Activated CD4-positive, alpha-beta memory T cell treated with anti-CD3 and anti-CD28 coated beads for 36 hours (primary cell): ENCODE results near the gene LRRC4C. TPM values are rescaled to one million over a fixed set of nuclear protein-coding genes. Genes with fewer than 3 reads are reported as not detected.

ENCODE experiments used
- CTCF ChIA-PET: fragments of 350-600 bp; sonication (Branson Sonifier 250); formaldehyde crosslinking; loops from one replicate; lab custom pipeline; 2021; ENCODE audit warnings: antibody characterized with exemption, inconsistent platforms; lab: Charles Lee
- POLR2A ChIA-PET: fragments of 350-600 bp; sonication (Branson Sonifier 250); formaldehyde crosslinking; loops from one replicate; lab custom pipeline; 2021; ENCODE audit warnings: antibody characterized with exemption; lab: Charles Lee
- DNase-seq: peaks from one replicate; pipeline ENCODE4 v3.0.0-alpha.2; 2020
- H3K27ac Mint-ChIP-seq: one replicate; pipeline ENCODE4 v1.8.0; 2021; ENCODE audit warnings: mixed read lengths
- H3K27me3 Mint-ChIP-seq: one replicate; pipeline ENCODE4 v1.8.0; 2021; ENCODE audit warnings: mixed read lengths
- H3K36me3 Mint-ChIP-seq: one replicate; pipeline ENCODE4 v1.8.0; 2021; ENCODE audit warnings: mixed read lengths
- H3K4me1 Mint-ChIP-seq: one replicate; pipeline ENCODE4 v1.8.0; 2021; ENCODE audit warnings: low read depth, mixed read lengths
- H3K4me3 Mint-ChIP-seq: one replicate; pipeline ENCODE4 v1.8.0; 2021; ENCODE audit warnings: mild to moderate bottlenecking, mixed read lengths
- H3K9me3 Mint-ChIP-seq: one replicate; pipeline ENCODE4 v1.8.0; 2021; ENCODE audit warnings: mixed read lengths
- intact Hi-C: fragments of 100-400 bp; cut with micrococcal nuclease; formaldehyde crosslinking; loops from one replicate; pipeline ENCODE4 v1.15.1; 2023
- total RNA-seq, 2 experiments: library from RNA; stranded (reverse); gene quantifications; one replicate each; pipeline ENCODE4 v1.2.3, GENCODE V29; 2021

LRRC4C gene
- not detected for total RNA-seq

GRCh38 chr11:41459465-41460401 lies at the start of gene LRRC4C:
Gene LRRC4C (minus strand): TSS chr11:41459652.
- no peak within 1 kb of the TSS for H3K27ac Mint-ChIP-seq
- H3K9me3 Mint-ChIP-seq = no peaks in the 10 kb centered on the region
- peaks cover 4% of the 10 kb centered on the region for H3K27me3 Mint-ChIP-seq
- no peak within 1 kb of the TSS for H3K4me3 Mint-ChIP-seq
- POLR2A ChIA-PET = no interaction called here
- no peaks in the 10 kb centered on the region for H3K36me3 Mint-ChIP-seq
- intact Hi-C loops = loop anchor here (5.0 to 10.0 kb wide), 2 partner anchors 1065 to 1823 kb away; no protein-coding TSS in a partner anchor
- CTCF ChIA-PET = interaction anchor here (0.6 to 2.0 kb wide), 2 partner anchors 75 to 1823 kb away, joined by 3 to 15 read pairs; no protein-coding TSS in a partner anchor
- DNase-seq = no peak
- peaks cover 5% of the 10 kb centered on the region for H3K4me1 Mint-ChIP-seq

- H3K27me3 Mint-ChIP-seq = no peaks in the 10 kb centered on the region
- H3K4me1 Mint-ChIP-seq = no peaks in the 10 kb centered on the region
- ChIA-PET POLR2A (no interaction called here), CTCF (no interaction called here)
- H3K36me3 Mint-ChIP-seq = no peaks in the 10 kb centered on the region
- DNase-seq = no peak
- no peak overlapping the region for H3K27ac Mint-ChIP-seq
- no peak overlapping the region for H3K4me3 Mint-ChIP-seq
- intact Hi-C loops = no loop called here
- H3K9me3 Mint-ChIP-seq = peaks cover 23% of the 10 kb centered on the region
Measured at GRCh38 chr11:41508121-41508520, 48.7 kb upstream of the LRRC4C start.

DNA sequence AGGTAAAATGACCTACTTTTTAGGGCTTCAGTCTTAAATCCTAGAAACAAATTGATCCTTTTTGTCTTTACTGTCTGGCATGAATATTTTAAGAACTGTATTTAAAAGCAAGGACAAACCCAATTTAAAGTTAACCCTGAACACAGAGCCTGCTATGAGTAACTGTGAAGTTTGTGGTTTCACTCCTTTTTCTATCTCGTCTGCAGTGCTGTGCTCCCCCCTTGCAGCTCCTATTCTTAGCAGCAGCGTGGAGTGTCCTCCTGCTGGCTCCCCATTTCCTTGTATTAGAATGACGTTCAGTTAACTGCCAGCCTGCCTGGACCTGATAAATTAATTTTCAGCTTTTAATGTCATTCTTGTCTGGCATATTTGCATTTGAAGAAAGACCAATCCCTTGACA lies 40.0 kb upstream of the LRRC4C start:
- Mint-ChIP-seq H3K9me3 (peaks cover 21% of the 10 kb centered on the region), H3K36me3 (no peaks in the 10 kb centered on the region), H3K4me3 (no peak overlapping the region), H3K27ac (no peak overlapping the region), H3K27me3 (no peaks in the 10 kb centered on the region), H3K4me1 (no peaks in the 10 kb centered on the region)
- no peak for DNase-seq
- POLR2A ChIA-PET = no interaction called here
- intact Hi-C loops = no loop called here
- CTCF ChIA-PET = no interaction called here

DNA sequence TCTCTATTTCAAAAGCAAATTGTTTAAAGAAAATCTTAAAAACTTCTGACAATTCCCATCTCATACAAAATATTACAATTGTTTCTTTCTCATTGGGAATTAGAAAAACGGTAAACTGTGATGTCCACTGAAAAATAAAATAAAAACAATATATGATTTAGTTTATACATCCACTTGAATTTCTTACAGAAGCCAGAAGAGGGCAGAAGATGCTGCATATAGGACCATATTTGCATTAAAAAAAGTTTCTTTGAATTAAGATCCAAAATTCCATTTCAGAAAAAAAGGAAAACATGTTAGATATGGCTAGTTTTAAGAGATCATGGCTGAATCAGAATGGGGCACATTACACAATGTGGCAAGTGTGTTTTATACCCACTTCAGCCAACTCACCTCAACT lies 39.3 kb upstream of the LRRC4C start:
- CTCF ChIA-PET = no interaction called here

GRCh38 chr11:41497974-41498373 lies 38.5 kb upstream of the LRRC4C start:
- Mint-ChIP-seq H3K27me3 (no peaks in the 10 kb centered on the region), H3K9me3 (peaks cover 18% of the 10 kb centered on the region), H3K27ac (no peak overlapping the region), H3K4me3 (no peak overlapping the region), H3K4me1 (no peaks in the 10 kb centered on the region), H3K36me3 (no peaks in the 10 kb centered on the region)
- ChIA-PET CTCF (no interaction called here), POLR2A (no interaction called here)
- intact Hi-C loops = no loop called here
- no peak for DNase-seq

More for the DNA sequence above, 39.3 kb upstream of the LRRC4C start:
- DNase-seq = no peak
- POLR2A ChIA-PET = no interaction called here
- Mint-ChIP-seq H3K4me3 (no peak overlapping the region), H3K9me3 (peaks cover 16% of the 10 kb centered on the region), H3K4me1 (no peaks in the 10 kb centered on the region), H3K27ac (no peak overlapping the region), H3K27me3 (no peaks in the 10 kb centered on the region), H3K36me3 (no peaks in the 10 kb centered on the region)
- intact Hi-C loops = no loop called here

DNA sequence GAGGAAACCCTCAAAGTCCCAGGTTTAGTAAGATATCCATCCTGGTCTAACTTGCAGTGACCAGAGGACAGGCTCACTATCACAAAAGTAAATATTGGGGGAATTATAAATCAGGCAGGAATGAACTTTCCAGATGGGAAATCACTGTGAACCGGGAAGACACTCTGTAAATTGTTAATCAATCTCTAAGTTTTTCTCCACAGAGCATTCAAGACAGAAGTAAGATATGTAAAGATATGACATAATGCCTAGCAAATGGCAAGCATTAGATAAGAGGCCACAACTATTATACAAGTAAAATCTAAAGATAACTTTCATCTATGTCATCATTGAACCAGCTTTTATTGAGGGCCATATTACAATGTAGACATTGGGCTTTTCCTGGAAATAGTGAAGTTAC lies 35.3 kb upstream of the LRRC4C start:
- Mint-ChIP-seq H3K4me1 (no peaks in the 10 kb centered on the region), H3K36me3 (no peaks in the 10 kb centered on the region), H3K27ac (no peak overlapping the region), H3K9me3 (peaks cover 12% of the 10 kb centered on the region), H3K4me3 (no peak overlapping the region), H3K27me3 (no peaks in the 10 kb centered on the region)
- ChIA-PET CTCF (no interaction called here), POLR2A (no interaction called here)
- no peak for DNase-seq
- intact Hi-C loops = no loop called here

GRCh38 chr11:41486424-41486823 lies 27.0 kb upstream of the LRRC4C start:
- H3K9me3 Mint-ChIP-seq = peaks cover 16% of the 10 kb centered on the region
- no peaks in the 10 kb centered on the region for H3K4me1 Mint-ChIP-seq
- CTCF ChIA-PET = no interaction called here
- POLR2A ChIA-PET = no interaction called here
- intact Hi-C loops = no loop called here
- H3K27me3 Mint-ChIP-seq = no peaks in the 10 kb centered on the region
- no peak overlapping the region for H3K27ac Mint-ChIP-seq
- no peaks in the 10 kb centered on the region for H3K36me3 Mint-ChIP-seq
- no peak overlapping the region for H3K4me3 Mint-ChIP-seq
- DNase-seq = no peak

DNA sequence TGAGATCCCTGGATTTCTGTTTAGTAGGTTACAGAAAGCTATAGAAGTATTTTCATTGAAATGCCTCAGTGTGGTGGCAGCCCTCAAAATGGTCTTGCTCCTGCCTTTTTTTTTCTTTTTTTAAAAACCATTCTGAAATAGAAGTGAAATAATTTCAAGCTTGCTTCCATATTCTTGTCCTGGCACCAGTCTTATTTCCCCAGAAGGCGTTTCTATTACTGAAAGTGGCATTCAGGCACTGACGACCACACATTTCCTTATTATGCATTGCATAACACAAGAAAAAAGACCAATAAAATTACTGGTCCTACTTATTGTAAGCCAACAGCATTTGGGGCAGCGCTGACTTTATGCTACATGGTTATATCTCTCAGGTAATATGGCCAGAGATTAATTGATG lies 24.5 kb upstream of the LRRC4C start:
- POLR2A ChIA-PET = no interaction called here
- intact Hi-C loops = no loop called here
- Mint-ChIP-seq H3K27me3 (no peaks in the 10 kb centered on the region), H3K27ac (no peak overlapping the region), H3K9me3 (peaks cover 12% of the 10 kb centered on the region), H3K4me3 (no peak overlapping the region), H3K36me3 (no peaks in the 10 kb centered on the region), H3K4me1 (no peaks in the 10 kb centered on the region)
- CTCF ChIA-PET = no interaction called here
- no peak for DNase-seq

DNA sequence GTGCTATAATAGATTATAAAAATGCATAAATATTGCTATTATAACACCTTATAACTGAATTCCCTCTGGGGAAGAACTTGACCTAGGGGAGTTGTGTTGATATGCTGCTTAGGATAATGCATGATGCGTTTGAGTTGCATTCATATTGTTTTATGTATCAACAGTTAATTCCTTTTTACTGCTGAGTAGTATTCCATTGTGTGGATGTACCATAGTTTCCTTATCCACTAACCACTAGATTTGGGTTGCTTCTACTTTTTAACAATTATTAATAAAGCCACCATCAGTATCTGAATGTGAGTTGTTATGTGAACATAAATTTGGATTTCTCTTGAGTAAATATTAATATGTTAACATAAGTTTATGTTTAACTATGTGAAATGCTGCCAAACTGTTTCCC lies 19.7 kb upstream of the LRRC4C start:
- Mint-ChIP-seq H3K4me3 (no peak overlapping the region), H3K36me3 (no peaks in the 10 kb centered on the region), H3K4me1 (no peaks in the 10 kb centered on the region), H3K9me3 (peaks cover 16% of the 10 kb centered on the region), H3K27me3 (no peaks in the 10 kb centered on the region), H3K27ac (no peak overlapping the region)
- DNase-seq = no peak
- intact Hi-C loops = no loop called here
- POLR2A ChIA-PET = no interaction called here
- CTCF ChIA-PET = no interaction called here

- ChIA-PET POLR2A (no interaction called here), CTCF (interaction anchor here (0.7 to 2.0 kb wide), 2 partner anchors 513 to 1821 kb away, joined by 5 to 15 read pairs; no protein-coding TSS in a partner anchor)
- intact Hi-C loops = loop anchor here (5.0 kb wide), 1 partner anchor 1821 kb away; no protein-coding TSS in a partner anchor
Measured at GRCh38 chr11:41461057-41461681, 1.7 kb upstream of the LRRC4C start.

DNA sequence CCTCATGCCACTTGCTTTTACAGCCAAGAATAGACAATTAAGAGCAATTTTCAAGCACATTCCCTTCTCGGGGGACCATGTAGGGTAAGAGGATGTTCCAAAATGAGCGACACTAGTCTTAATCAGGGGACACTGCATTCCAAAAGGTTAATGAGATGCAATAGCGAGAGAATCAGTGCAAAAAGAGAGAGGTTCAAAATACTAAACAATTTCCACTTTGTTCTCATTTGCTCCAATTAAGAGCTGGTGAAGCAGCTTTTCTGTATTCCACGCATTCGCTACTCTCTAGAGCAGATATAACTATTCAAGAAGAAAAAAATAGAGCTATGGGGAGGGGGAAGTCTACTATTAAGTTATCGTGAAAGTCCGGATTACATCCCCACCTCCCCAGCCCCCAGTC lies 811 bp downstream of the LRRC4C start:
- Mint-ChIP-seq H3K36me3 (no peaks in the 10 kb centered on the region), H3K4me3 (no peak overlapping the region), H3K27me3 (peaks cover 4% of the 10 kb centered on the region), H3K27ac (no peak overlapping the region), H3K9me3 (no peaks in the 10 kb centered on the region), H3K4me1 (peaks cover 5% of the 10 kb centered on the region)
- intact Hi-C loops = loop anchor here (10.0 kb wide), 1 partner anchor 1066 kb away; no protein-coding TSS in a partner anchor
- ChIA-PET POLR2A (no interaction called here), CTCF (no interaction called here)
- no peak for DNase-seq

More at GRCh38 chr11:41461057-41461681, 1.7 kb upstream of the LRRC4C start:
- H3K4me1 Mint-ChIP-seq = peaks cover 5% of the 10 kb centered on the region
- H3K27ac Mint-ChIP-seq = no peak overlapping the region
- peaks cover 4% of the 10 kb centered on the region for H3K27me3 Mint-ChIP-seq
- H3K4me3 Mint-ChIP-seq = no peak overlapping the region
- no peaks in the 10 kb centered on the region for H3K36me3 Mint-ChIP-seq
- no peaks in the 10 kb centered on the region for H3K9me3 Mint-ChIP-seq
- no peak for DNase-seq

DNA sequence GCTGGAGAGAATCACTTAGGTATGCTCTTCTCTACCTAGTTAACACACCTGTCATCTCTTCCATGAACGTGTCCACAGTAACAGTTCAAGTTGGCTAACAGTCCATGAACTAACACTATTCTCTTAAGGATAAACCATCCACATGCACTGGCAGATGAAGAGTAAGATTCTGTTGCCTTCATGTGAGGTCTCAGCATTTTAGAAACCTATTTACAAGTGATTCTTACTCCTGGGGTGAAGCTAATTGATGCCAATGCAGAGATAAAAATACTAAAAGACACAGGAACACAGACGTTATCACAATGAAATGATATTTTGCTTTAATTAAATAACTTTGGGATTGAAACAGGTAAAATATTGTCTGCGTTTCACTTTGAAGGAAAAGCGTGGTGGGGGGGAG lies 1.3 kb downstream of the LRRC4C start:
- no peaks in the 10 kb centered on the region for H3K9me3 Mint-ChIP-seq
- H3K27ac Mint-ChIP-seq = no peak overlapping the region
- intact Hi-C loops = loop anchor here (10.0 kb wide), 1 partner anchor 1067 kb away; no protein-coding TSS in a partner anchor
- CTCF ChIA-PET = no interaction called here
- POLR2A ChIA-PET = no interaction called here
- H3K36me3 Mint-ChIP-seq = no peaks in the 10 kb centered on the region
- H3K4me3 Mint-ChIP-seq = no peak overlapping the region
- peaks cover 4% of the 10 kb centered on the region for H3K27me3 Mint-ChIP-seq
- DNase-seq = no peak
- H3K4me1 Mint-ChIP-seq = peaks cover 5% of the 10 kb centered on the region
